HG03558 (cell line): ENCODE measurements around the gene NHSL2.
"Not testable (repeated sequence)": the region's sequence is repeated elsewhere in the genome, so short reads cannot be mapped to it uniquely, and the experiment has no call there.

ENCODE experiments used
- ATAC-seq: cut with Tn5 transposase; IDR thresholded peaks from one replicate; pipeline ENCODE4 v1.9.1; 2021; ENCODE audit warnings: moderate number of reproducible peaks; ENCODE audit not compliant: unreplicated experiment; ENCODE audit errors: extremely low read depth

The NHSL2 gene

DNA sequence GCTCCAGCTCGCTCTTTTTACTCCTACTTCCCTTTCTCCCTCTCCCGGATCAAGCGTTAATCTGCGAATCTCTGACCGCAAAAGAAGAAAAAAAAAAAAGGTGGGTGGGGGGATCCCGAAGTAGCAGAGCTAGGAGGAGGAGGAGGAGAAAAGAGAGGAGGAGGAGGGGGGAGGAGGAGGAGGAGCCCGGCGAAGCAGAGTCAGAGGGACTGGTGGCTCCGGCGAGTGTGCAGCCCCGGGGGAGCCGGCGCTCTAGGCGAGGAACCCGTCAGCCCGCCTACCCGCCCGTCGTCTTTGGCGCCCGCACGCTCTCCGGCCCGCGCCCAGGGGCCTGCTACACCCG is at the start of gene NHSL2:
TSS of gene NHSL2 (plus strand) at position 203 of the 343 bp plus-strand sequence.
- no peak for ATAC-seq

DNA sequence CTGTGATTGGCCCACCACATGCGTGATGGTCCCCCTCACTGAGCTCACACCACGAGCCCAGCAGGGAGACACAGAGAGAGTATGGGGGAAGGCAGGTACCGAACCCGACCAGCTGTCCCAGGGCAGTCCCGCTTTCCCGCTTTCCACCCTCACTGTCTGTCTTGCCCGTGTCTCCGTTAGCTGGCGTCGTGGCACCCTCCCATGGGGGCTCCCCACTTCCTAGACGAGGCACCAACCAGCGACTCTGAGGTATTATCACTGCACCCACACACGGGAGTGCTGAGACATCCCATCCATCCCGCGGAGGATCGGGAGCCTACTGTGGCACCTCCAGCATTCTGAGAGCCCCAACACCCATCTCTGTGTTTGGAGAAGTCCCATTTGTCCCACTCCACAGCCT is 43.0 kb upstream of the NHSL2 start:
- ATAC-seq: no peak

DNA sequence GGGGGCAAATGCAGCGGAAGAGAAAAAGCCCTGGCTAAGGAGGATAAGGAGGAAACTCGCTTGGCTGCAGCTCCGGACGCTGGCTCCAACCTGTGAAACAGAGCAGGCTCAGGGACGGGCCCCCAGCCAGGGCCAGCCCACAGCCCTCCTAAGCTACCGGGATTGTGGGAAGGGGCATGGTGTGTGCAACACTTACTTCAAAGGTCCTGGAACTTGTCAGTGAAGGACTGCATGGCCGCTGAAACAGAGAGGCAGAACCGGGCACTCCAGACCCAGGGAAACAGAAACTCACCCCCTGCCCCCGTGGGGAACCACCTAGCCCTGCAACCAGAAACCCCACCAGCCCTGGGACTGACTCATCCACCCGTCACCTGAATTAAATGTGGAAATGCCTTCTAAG is 41.1 kb upstream of the NHSL2 start:
- not testable (repeated sequence) for ATAC-seq

DNA sequence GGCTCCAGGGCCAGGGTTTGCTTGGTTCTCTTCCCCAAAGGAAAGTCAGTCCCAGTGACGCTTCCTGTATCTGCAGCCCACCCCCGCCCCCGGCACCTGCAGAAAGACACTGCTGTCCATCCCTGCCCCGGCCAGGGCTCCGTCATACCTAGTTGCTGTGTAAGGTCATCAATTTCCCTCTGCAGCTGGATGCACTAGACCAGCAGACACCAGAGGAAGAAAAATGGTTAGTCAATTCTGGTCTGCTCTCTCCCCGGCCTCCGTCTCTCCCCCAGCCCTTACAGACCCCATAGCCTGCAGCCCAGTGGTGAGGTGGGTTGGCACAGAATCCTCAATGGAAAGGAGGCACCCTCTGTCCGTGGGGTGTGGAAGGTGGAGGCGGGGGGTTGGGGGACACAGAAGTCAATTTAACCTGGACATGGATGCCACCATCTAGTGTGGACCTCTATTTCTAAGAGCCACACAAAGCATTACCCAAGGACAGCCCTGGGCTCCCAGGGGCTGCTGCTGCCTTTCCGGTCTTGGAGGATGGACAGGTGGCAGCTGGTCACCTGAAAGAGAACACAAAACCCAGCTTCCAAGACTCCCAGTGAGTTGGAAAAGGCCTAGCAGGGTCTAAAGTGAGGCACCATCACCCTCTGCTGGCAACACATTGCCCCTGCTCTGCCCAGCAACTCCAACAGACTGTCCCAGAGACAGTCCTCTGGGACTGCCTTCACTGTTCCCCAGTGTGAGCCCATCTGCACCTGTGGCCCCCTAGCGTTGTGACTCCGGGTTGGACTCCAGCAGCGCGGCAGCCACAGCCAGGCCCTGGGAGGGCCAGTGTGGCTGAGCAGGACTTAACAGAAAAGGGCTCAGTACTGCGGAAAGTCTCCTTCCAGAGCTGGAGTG is 40.2 kb upstream of the NHSL2 start:
- no peak for ATAC-seq

DNA sequence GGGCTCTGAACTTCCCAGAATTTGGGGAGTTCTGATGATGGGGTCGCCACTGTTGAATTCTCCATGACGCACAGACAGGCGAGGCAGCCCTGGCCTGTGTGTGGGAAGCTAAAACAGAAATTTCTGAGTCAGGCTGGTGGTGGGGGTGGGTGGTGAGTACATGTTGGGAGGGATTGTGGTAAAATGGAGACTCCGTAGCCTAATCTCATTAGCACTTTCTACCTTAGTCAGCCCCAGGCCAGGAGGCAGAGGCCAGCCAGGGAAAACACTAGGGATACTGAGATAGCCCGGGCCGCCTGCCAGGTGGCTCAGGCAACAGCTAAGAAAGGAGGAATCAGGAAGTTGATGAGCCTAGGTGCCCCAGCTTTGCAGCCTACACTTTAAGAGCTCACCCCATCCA is 39.3 kb upstream of the NHSL2 start:
- no peak for ATAC-seq

DNA sequence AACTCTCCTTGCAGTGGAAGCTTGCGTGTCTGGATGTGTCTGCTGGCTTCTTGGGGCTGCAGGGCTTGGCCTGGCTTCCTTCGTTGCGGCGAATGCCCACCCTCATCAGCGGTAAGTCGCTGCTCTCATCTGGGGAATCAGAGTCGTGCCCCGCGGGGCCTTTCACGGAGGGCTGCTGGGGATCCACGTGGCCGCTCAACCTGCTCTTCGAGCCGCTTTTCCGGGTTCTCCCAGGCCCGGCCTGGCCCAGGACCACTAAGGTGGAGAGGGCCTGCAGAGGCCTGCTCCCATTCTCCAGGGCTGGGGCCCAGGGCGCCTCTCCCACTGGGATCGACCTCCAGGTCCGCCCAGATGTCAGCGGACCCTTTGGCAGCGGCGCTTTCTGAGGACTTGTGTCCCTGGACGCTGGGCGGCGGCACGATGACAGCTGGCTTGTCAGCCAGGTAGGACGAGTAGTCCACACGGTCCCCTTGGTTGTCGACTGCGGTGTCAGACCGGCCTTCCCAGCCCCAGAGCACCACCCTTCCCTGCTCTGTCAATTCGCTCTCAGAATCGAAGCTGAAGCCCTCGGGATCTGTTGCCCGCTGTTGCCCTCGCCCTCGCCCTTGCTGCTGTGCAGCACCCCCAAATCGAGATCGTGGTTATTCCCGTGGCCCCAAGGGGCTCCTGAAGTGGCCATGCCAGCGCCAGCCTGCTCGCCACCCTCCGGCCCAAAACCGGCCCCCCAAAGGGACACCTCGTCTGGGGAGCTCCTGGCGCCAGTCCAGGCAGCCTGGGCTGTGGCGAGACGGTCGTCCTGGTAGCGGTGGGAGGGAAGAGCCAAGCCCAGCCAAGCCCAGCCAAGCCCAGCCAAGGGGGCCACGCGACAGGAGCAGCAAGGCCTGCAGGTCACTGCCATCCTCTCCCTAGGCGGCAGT is 37.8 kb upstream of the NHSL2 start:
- no peak for ATAC-seq

DNA sequence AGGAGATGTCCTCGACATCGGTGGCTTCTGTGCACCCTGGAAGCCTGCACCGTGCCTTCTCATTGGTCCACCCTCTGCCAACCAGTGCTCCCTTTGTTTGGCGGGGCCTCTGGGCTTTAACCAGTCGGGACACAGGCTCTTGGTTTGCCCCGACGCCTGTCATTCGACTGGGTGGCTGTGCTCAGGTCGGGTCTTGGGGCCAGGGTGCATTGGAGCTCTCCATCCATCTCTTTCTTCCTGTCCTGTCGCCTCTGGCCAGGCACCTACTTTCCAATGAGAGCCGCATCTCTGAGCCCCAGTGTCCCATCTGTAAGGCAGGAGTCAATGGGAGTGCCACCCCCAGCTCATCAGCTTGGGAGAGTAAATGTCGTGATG is 37.2 kb upstream of the NHSL2 start:
- ATAC-seq: no peak

DNA sequence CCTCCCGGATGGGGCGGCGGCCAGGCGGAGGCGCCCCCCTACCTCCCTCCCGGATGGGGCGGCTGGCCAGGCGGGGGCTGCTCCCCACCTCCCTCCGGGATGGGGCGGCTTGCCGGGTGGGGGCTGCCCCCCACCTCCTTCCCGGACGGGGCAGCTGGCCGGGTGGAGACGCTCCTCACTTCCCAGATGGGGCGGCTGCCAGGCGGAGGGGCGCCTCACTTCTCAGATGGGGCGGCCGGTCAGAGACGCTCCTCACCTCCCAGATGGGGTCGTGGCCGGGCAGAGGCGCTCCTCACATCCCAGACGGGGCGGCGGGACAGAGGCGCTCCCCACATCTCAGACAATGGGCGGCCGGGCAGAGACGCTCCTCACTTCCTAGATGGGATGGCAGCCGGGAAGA is 33.8 kb upstream of the NHSL2 start:
- ATAC-seq: not testable (repeated sequence)

DNA sequence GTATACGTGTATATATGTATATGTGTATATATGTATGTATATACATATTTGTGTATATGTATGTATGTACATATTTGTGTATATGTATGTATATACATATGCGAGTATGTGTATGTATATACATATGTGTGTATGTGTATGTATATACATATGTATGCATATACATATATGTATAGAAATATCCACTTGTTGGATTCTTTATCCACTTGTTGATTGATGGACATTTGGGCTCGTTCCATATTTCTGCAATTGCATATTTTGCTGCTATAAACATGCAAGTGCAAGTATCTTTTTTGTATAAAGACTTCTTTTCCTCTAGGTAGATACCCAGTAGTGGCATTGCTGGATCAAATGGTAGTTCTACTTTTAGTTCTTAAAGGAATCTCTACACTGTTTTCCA is 25.5 kb upstream of the NHSL2 start:
- no peak for ATAC-seq

DNA sequence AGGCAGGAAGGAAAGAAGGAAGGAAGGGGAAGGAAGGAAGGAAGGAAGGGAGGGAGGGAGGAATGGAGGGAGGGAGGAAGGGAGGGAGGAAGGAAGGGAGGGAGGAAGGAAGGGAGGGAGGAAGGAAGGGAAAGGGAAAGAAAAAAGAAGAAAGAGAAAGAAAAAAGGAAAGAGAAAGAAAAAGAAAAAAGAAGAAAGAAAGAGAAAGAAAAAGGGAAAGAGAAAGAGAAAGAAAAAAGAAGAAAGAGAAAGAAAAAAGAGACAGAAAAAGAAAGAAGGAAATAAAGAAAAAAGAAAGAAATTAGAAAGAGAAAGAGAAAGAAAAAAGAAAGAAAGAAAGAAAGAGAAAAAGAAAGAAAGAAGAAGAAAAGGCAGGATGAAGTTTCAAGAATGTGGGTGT is 15.0 kb upstream of the NHSL2 start:
- no peak for ATAC-seq

DNA sequence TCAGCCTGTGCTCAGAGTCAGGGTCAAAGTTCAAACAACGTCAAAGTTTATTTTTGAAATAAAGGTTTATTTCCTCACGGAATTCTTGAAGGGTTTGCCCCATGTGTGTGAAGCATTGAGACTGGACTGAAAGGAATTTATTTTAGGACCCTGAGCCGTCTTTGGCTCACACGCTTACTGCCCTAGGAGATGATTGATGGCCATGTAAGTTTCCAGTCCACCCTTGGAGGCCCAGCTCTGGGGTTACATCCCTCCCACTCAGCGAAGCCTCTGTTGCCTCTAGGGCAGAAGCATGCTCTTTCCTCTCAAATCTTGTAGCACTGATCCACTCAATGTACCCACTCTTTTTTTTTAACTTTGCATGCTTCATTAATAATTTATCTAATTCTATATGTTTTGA is 4.5 kb upstream of the NHSL2 start:
- ATAC-seq: no peak

DNA sequence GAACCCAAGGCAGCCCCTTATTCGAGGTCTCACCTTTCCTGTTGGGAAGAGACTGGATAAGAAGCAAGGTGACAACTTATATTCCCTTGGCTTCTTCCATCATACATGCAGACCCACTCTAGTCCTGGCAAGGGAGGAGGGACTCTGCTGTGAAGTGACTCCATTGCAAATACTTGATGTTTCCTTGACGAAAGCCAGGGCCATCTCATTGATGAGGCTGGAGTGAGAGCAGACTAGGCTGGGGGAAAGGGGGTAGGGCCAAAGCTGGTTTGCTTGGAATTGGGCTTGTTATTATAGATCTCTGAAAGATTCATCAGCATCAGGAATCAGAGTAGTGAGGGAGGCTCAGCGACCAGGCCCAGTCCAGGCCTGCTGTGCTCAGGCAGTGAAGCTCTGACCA is 2.3 kb upstream of the NHSL2 start:
- no peak for ATAC-seq

DNA sequence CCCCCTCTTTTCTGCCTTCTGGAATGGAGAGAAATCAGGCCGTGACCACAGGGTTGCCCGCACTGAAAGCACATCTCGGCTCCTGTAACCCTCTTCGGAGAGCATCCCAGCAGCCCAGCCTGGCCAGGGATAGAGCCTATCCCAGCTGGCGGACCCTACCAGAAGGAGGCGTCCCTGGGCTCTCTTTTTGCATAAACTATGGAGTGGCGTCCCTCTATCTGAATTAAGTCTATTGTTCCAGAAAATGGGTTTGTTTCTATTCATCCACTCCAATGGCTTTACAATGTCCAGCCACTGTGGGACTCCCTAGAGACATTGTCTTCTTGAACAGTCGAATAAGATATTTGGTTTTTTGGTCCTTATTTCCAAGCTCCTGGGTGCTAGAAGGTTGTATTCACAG is 689 bp upstream of the NHSL2 start:
- ATAC-seq: no peak

DNA sequence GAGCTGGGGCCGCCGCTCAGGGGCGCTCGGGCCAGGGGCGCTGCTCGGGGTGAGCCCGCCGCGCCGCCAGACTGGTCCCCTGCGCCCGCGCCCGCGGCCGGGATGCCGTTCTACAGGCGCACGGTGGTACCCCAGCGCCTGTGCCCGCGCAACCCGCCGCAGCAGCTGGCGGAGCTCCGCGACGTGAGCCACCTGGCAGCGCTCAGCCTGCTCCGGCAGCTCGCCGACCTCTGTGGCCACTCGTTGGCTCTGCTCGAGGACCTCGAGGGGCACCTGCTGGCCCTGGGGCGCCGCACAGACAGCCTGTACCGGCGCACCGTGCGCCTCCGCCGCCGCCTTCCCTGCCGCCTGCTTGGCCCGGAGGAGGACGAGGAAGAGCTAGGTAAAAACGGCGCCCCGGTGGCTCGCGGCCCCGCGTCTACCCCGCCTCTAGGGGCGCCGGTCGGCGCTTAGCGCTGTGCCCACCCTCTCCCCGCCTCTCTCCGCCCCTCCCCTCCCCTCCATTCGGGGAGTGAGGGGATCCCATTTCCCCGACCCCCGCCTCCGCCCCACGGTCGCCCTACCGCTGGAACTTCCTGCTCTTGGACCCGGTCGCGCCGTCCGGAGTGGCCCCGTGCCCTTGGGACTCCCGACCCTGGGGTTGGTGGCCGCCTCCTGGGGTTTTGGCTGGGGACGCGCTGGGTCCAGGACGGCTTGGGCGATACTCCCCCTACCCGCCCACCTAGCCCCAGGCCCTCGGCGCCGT is 513 bp downstream of the NHSL2 start:
- ATAC-seq: no peak

DNA sequence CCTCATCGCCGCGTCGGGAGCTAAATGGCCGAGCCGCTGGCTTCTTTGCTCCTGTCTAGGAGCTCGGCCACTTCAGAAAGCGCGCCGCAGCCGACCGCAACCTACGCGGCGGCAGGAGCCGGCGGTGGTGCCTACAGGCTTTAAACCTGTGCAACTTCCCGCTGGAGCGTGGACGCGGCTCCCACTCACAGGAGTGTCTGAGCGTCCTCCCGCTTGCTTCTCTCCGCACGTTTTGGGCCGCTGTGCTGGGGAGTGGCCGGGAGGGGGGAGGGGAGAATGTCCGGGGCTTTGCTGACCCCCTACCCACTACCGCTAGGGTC is 1.0 kb downstream of the NHSL2 start:
- ATAC-seq: no peak

DNA sequence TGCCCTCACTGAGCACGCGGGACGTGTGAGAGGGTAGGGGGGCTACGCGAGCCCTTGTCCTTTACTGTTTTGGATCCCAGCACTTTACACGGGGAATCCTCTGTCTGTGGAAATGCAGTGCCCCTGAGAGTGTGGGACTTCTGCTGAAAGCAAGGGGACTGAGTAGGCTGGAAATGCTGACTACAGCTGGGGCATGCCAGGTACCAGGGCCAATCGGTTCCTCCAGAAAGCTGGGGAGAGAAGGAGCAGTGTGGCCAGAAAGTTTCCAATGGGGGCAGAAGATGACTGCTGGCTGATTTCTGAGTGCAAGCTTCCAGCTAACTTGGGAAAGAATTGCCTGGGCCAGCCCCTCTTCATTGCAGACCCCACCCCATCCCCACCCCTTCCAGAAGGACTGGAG is 1.5 kb downstream of the NHSL2 start:
- ATAC-seq: no peak

DNA sequence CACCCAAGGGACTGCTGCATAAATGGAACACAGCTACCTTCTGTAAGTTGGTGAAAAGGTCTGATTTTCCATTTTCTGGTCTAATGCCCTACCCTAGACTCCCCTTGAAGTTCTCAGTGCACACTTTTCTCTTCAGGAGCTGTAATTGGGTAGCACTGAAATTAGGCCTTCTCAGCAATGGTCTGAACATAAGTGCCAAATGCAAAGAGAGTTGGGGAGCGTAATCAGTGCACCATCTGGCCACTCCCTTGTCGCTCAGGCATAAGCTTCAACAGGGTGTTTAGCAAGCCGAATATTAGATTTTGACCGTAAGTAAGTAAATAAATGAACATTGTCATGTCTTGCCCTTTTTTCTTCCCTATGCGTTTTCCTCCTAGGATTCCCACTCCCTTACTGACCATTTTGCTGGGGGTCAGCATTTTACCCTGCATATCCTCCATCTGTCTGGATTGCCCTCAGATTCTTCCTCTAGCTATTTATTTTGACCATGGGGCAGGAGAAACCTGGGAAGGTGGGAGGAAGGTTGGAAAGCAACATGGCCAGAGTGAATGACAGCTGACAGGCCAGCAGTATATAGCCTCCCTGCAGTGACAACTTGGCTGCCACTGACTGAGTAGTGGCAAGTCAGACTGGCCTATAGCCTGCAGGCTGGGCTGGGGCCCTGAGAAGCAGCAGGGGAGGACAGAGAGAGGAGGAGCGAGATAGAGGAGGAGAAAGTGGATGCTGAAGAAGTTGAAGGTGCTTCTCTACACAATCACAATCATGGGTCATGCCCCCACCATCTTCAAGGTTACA is 2.7 kb downstream of the NHSL2 start:
- no peak for ATAC-seq

DNA sequence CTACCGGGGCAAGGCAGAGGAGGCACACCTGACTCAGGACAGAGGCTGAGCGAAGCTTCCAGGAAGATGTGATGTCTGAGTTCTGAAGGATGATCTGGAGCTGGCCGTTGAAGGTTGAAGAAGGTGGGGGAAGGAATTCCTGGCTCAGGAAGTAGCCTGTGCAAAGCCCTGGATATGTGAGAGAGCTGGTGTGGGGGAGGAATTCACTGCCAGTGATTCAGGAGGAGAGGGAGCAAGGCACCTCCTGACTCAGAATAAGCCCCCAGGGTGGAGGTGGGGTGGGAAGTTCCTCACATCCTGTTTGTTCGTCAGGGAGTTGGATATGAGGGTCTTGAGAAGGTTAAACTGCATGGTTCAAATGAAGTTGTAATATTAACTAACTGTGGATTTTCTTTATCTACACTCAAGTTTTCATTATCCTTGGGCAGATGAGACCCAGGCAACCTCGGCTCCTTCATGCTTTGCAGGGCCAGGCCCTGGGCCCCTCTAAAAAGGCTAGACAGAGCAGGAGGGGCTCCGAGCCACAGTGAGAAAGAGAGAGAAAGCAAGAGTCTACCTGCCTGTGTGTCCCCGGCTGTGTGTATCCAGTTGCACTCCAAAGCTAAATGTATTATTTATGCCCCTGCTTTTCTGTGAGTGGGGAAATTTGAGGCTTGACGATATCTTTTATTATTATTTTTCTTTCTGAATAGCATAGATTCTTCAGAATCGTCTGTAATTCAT is 7.1 kb downstream of the NHSL2 start:
- ATAC-seq: no peak

DNA sequence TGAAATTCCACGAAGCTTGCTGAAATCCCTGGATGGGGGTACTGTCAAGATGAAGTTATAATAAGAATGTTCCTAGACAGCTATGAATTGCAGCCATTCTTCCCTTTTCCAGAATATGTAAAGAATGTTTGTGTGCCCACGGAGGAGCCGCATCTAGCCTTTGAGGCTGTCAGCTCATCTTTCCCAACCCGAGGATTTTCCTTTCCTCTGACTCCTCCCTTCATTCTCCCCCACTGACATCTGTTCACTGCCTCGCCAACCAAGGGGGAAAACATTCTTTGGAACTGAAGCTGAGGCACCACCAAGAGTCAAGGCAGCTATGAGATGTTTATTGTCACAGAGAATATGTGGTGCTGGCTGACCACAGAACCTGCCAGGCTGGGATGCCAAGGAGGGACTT is 8.8 kb downstream of the NHSL2 start:
- no peak for ATAC-seq

DNA sequence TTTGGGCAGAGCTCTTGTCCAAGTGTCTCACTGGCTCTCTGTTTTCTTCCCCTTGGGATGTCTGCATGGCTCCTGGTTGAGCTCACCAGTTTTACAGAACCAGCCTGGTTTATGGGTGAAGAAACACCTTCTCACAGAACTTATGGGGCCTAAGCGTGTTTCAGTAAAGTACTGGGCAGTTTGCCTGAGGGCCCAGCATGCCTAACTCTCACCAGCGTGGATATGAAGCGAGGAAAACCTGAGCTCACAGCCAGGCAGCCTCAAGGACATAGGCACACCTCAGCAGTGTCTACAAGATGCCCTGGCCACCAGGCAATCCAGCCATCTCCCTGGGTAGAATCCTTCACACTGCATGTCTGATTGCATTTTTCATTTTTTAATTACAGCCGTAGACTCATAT is 9.2 kb downstream of the NHSL2 start:
- ATAC-seq: no peak
